ENCODE data around the gene IGF2R.
"Not testable (repeated sequence)": the region's sequence is repeated elsewhere in the genome, so short reads cannot be mapped to it uniquely, and the experiment has no call there.

Gene IGF2R

GRCh38 chr6:160137989-160138835 lies 169.3 kb downstream of the IGF2R start:
- DNase-seq (ENCODE audit: low read depth): peak; percentile 55

GRCh38 chr6:160138839-160139419 lies 170.0 kb downstream of the IGF2R start:
- DNase-seq (ENCODE audit: low read depth): no peak

- peak; percentile 87 for DNase-seq (ENCODE audit: low read depth)
Observed at GRCh38 chr6:160139420-160139851, 170.6 kb downstream of the IGF2R start.

- not testable (repeated sequence) for DNase-seq (ENCODE audit: low read depth)
Observed at GRCh38 chr6:160140493-160140892, 171.6 kb downstream of the IGF2R start.

DNA sequence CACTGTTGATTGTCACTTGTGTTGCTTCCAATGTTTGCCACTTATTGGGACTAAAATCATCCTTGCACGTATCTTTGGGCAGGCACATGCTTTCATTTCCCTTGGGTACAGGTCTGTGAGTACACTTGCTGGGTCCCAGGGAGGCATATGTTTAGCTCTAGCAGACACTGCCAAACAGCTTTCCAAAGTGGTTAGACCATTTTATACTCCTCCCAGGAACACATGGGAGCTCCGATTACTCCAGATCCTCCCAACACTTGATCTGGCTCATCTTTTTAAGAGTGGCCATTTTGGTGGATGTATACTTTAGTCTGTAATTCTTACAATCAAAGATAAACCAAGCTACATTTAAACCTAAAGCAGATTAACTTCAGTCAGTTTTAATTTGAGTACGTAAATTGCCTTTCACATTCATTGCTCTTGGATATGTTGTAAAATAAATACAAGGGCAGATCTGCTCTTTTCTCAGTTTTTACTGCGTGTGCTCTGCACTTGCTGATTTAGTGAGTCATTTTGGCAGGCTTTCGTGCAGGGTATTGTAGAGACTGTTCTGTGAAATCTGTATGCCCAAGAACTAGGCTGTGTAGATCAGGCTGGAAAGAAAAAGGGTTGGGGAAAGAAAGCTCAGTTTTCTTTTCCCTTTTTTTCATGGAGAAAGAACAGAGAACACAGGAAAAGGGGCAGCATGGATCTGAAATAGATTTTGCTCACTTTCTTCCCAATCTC lies 172.3 kb downstream of the IGF2R start:
- peak; percentile 70 for DNase-seq (ENCODE audit: low read depth)

GRCh38 chr6:160142115-160142715 lies 173.3 kb downstream of the IGF2R start:
- DNase-seq (ENCODE audit: low read depth): no peak

- DNase-seq (ENCODE audit: low read depth): no peak
Observed at GRCh38 chr6:160146454-160147145, 177.7 kb downstream of the IGF2R start.

DNA sequence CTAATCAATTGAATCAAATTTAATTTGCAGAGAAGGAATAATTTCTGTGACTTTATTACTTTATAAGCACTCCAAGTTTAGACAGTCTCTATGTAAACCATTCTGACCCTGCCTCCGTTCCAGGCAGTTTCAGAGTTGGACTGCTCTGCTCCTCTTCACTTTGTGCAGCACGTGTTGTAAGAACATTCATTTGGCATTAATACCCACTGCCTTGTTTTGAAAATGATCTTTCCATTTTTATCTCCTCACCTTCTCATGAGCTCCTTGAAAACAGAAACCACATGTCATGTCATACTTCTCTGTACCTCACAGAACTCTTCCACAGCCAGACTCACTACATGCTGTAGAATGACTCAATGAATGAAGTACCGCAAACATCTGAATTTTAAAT lies 178.3 kb downstream of the IGF2R start:
- no peak for DNase-seq (ENCODE audit: low read depth)

DNA sequence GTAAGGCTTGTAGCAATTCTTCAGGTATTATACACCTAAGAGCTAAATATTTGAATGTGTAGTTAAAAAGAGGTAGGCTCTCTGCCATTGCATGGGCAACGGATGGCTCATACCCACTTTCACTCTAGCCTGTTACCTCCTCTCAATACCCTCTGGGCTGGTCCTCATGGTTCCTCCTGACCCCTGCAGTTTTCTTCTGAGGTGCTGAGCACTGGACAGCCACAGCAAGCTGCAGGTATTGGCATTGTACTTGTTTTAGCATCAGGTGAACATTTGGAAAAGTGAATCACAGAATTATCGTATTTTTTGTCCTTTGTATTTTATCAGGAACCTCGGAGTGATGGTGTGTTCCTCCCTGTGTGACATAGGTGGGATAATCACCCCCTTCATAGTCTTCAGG lies 185.6 kb downstream of the IGF2R start:
- DNase-seq (ENCODE audit: low read depth): no peak

DNA sequence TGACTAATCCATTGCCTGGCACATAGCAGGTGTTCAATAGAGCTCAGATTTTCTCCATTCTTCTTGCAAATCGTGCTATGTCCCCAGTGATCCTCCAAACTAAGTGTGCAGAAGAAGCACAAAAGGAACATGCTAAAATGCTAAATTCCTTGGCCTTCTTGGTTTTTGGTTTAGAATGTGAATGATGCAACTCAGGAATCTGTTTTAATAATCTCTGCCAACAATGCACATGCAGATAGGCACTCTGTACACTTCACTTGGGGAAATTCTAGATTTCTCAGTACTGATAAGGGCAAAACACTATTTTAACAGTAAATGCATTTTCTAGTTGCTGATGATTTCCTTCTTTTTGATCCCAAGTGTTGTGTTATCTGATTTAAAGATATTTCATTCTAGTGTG lies 188.0 kb downstream of the IGF2R start:
- no peak for DNase-seq (ENCODE audit: low read depth)

DNA sequence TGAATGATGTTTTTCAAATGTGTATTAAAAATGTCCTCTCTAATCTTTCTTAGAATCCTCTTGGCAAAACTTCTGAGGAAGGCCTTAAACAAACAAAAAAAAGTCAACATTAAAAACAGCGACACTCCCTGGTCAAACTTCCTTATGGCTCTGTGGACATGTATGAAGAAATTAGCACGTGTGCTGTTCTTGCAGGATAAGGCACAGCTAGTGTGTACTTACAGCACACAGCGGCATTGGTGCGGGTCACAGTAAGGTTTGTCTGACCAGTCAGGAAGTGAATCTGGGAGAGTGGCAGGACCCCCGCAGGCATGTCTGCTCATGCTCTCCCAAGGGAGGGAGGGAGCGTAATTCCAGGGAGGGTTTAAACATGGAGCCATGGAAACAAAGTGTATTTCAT lies 191.6 kb downstream of the IGF2R start:
- no peak for DNase-seq (ENCODE audit: low read depth)

Data from fibroblast of the conjunctiva (primary cell).